HTR-8/SVneo (cell line): ENCODE results near the gene ZBTB46.

Source experiments
- DNase-seq: peaks from one replicate; pipeline ENCODE4 v3.0.0; 2011; ENCODE audit warnings: low spot score, mixed read lengths; ENCODE audit not compliant: insufficient read length
- FAIRE-seq: peaks from 2 replicates; lab custom pipeline; 2011; peaks lifted over from hg19 to GRCh38; lab: Jason Lieb, UNC

ZBTB46 gene

DNA sequence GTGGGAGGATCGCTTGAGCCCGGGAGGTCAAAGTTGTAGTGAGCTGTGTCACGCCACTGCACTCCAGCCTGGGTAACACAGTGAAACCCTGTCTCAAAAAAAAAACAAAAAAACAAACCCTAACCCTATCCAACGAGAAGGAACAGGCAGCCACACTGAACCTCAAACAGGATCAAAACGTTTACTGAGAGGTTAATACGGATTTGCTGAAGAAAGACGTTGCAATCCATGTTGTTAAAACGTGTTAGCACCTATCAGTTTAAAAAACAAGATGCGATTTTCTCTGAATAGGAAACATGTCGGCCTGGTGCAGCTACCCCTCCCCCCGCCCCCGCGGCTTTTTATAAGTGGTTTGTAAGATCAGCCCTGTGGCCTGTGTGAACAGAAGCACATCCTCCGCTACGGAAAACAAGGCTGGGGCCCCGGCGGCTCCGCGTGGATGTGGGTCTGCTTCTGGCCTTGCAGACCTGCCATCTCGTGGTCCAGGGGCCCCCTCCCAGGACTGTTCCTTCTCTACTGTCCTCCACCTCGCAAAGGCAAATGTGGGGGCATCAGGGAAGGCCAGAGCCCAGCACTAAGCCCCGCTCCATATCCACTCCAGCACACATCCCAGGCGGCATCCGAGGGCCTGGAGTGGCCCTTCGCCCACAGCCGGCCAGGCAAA, 80.1 kb downstream of the ZBTB46 start:
- peak; percentile 81 for FAIRE-seq
- DNase-seq, result no peak

- DNase-seq (no peak), FAIRE-seq (peak; percentile 84)
These were observed 81.2 kb downstream of the ZBTB46 start for GRCh38 chr20:63749597-63750508.

DNA sequence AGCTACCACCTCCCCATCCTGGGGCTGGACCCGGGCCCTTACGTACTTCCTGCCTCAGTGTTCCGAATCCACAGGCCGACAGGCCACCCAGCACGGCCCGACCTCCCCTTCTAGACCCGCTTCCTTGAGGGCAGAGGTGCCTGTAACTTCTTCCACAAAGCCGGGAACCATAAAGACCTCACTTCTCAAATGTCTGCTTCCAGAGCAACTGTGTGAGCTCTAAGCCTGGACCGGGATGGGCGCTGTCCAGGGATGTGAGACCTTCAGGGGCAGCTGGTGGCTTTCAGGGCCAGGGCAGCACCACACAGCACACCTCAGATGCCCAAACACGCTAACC, 82.2 kb downstream of the ZBTB46 start:
- DNase-seq (no peak), FAIRE-seq (no peak)

DNA sequence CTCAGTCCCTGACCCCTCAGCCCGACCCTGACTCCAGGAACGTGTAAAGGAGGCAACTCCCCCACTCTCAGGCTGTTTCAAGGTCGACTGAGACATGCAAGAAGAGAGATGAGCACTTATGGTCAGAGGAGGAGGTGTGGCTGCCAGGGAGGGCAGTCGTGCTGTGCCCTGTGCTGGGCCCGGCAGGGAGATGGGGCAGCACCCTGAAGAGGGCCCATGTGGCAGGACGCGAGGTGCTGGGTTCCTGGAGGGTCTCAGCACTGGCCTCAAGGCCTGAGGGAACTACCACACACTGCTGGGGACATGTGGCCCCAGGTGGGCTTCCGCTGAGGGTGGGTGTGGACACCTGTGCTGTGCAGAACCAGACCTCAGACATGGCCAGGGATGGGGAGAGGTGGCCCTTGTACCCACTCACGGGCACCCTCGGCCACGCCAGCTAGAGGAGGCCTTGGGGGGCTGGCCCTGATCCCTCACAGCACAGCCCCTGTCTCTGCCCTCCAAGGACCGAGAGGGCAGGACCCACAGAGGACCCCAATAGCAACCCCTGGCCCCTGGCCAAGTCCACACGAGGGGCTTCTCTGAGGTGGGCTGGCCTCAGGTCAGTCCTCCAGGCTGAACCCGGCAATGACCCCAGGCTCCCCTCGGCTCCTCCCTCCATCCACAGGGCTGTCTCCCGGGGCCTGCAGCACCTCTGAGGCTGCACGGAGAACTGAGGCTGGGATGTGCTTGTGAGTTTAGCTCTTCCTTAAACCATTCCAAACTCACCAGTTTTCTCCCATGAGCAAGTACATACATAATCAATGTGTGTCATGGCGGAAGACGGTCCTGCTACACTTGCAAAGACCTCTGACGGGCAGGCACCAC, 82.8 kb downstream of the ZBTB46 start:
- FAIRE-seq (peak; percentile 80), DNase-seq (no peak)

- FAIRE-seq (no peak), DNase-seq (no peak)
These were observed 83.4 kb downstream of the ZBTB46 start for GRCh38 chr20:63747622-63748069.

GRCh38 chr20:63746751-63747315, 84.2 kb downstream of the ZBTB46 start:
- FAIRE-seq, result peak; percentile 31
- no peak for DNase-seq

DNA sequence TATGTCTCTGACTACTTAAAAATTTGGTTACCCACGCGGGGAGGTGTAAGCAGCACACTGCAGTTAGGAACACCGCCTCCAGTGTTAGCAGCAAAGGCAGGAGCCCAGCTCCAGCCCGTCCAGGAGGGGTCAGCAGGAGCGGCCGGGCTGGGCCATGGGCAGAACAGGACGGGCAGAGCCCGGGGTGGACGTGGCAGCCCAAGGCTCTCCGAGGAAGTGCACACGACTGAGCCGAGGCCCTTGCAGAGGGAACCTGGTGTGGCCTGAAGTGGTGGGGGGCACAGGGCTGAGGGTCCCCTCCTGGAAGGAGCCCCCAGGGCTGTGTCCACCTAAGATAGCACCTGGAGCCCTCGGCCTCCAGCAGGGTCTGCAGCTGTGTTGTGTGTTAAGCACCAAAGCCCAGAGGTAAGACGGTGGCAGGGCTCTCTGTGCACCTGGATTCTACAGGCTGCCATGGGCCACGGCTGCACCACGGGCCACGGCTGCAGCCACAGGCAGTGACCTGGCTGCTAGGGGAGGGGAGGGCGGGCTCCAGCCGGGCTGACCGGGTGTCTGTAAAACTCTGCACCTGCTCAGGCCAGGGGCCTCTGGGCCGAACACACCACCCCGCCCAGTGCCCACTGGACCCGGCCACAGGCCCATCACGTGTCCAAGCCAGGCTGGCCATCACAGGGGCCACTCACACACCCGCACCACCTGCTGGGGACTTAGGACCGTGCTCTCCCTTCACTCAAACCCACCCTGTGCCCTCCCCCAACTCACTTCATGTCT, 84.9 kb downstream of the ZBTB46 start:
- FAIRE-seq (peak; percentile 62), DNase-seq (no peak)

DNA sequence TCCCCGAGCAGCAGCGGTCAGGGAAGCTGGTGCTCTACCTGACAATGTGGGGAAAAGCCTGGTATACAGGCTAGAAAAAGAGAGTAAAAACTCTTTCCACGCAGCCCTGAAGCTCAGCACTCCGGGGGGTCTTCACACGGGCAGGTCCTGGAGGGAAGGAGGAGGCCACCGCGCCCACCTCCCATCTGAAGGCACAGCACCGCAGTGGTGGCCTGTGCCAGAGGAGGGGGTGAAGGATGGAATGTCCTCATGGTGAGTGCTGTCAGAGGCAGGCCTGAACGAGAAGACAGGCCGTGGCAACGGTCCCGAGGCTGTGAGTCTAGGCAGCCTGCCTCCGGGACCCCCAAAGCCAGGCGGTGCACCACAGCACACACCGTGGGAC, 85.6 kb downstream of the ZBTB46 start:
- FAIRE-seq (peak; percentile 76), DNase-seq (no peak)

DNA sequence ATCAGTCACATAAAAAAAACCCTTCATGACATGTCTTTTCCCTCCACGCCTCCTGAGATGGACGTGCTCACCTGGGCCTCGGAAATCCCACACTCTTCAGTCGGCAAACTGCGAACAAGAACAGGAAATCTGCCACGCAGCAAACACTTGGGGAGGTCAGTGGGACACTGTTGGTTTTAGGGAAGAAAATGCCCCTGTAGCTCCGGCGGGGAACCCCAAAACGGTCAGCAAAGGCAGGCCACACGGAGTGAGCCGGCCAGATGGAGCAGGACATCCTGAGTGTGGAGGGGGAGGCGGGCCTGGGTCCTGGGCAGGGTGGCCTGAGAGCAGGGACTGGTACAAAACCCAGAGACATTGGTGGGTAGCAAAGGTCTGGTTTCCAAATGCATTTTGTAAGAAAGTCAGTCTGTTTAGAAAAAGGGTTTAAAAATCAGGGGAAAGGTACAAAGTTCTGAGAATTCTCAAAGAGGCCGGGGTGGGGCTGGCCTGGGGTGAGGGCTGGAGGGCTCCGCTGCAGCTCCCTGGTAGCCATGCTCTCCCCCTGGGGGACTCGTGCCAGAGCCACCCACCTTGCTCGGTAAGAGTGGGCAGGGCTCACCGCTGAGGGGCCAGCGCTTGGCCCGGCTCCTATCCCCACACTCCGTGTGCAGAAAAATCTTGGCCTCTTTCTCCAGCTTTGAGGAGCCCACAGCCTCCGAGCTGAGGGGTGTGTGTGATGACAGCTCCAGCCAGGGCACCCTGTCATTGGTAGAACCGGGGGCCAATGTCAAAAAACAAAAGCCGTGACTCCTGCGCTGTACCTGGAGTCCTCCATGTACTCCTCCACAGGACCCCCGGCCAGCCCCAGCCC, 86.3 kb downstream of the ZBTB46 start:
- FAIRE-seq, result peak; percentile 20
- DNase-seq, result no peak

GRCh38 chr20:63744158-63744557, 86.9 kb downstream of the ZBTB46 start:
- DNase-seq, result no peak
- FAIRE-seq, result no peak

DNA sequence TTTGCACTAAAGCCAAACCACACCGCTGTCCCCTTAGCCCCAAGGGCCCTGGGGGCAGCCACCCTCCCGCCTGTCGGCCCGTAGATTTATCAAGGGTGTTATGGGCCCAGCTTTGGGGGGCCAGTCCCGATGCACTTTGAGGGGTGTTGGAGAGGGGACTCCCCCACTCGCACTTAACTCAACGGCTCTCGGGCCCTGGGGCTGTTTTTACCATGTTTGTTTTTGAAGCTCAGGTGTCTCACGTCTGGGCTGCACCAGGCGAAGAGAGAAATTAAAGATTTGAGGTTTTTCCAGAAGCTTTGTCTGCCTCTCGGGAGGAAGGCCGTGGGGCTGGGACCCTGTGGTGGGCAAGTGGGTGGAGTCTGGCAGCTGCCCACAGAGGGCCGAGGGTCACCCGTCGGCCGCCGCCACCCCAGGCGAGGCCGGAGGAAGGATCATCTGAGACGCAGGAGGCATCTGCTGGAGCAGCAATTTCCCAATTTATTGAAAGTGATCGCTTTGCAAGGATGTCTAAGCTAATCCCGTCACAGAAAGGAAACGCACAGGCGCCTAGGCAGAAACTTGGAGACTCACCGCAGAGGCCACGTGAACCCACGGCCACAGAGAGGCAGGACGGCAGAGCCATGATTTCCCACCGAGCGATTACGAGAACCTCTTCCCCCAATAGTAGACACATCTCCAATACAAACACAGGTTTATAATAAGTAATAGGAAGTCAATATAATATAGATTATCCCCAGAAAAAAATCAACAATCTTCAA, 87.7 kb downstream of the ZBTB46 start:
- FAIRE-seq (peak; percentile 20), DNase-seq (no peak)

- peak; percentile 51 for FAIRE-seq
- DNase-seq, result no peak
These were observed 88.6 kb downstream of the ZBTB46 start for GRCh38 chr20:63742381-63743024.

DNA sequence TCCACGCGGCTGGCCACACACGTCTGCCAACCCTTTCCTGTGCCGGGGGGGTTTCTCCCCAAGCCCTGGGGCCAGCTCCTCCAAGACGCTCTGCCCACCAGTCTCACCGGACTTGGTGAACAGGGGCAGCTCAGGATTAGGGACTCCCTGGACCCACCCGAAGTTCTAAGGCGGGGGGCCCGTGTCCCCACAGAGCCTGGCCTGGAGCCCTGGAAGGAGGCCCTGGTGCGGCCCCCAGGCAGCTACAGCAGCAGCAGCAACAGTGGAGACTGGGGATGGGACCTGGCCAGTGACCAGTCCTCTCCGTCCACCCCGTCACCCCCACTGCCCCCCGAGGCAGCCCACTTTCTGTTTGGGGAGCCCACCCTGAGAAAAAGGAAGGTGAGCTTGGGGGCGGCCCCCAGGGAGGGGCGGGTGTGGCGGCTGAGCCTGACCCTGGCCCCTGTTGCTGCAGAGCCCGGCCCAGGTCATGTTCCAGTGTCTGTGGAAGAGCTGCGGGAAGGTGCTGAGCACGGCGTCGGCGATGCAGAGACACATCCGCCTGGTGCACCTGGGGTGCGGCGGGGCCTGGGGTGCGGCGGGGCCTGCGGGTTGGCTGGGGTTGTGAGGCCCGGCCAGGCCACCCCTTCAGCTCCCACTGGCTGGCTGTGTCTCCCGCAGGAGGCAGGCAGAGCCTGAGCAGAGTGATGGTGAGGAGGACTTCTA, 89.2 kb downstream of the ZBTB46 start:
- peak; percentile 65 for FAIRE-seq

GRCh38 chr20:63741354-63741675, 89.7 kb downstream of the ZBTB46 start:
- DNase-seq (no peak), FAIRE-seq (no peak)

More for the DNA sequence above, 89.2 kb downstream of the ZBTB46 start:
- no peak for DNase-seq

DNA sequence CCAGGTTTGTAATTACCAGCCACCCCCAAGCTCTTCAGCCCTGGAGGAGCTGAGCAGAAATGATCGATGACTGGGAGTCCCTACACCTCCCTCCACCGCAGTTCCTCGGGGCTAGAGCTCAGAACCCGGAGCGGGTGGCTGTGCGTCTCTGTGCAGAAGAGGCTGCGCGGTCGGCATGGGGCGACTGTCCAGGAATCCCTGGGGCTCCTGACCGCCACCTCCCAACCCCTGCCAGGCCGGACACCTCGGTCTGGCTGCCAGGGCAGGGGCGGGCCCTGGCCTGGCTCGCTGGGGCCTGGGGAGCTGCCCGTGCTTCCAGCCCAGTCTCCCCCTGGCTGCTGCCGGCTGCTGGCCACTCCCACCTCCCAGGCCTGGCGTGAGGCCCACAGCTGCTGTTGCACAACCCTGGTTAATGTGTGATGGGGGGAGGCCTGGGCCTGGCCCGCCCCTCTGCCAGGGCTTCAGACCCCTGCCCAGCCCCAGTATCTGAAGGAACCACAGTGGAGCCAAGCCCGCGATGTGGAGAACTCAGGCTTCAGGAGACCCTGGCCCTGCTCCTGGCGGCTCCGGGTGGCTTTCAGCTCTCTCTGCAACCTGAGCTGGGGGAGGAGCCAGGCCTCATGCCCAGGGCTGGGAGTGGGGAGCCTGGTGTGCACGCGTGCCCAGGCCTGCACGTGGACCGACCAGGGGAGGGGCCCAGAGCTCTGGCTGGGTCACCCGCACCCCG, 90.3 kb downstream of the ZBTB46 start:
- FAIRE-seq, result peak; percentile 99

DNA sequence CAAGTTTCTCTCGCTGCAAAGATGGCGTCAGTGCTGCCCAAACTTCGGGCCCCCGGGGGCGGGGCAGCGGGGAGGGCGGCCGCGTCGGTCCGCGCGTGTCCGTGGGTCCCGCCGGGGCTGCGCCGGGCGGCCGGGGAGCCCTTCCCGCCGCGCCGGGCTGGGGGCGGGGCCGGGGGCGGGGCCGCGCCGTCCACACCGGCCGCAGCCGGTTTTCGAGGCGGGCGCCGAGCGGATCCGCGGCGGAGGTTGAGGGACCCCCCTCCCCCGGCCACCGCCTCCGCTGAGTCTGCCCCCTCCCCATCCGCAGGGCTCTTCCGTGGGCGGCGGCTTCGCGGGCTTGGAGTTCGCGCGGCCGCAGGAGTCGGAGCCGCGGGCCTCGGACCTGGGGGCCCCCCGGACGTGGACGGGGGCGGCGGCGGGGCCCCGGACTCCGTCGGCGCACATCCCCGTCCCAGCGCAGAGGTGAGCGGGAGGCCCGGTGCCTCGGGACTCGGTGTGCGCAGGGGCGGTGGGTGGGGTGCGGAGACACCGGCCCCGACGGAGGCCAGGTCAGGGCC, 90.9 kb downstream of the ZBTB46 start:
- no peak for FAIRE-seq
- DNase-seq, result peak; percentile 78

More for the DNA sequence above, 90.3 kb downstream of the ZBTB46 start:
- peak; percentile 100 for DNase-seq
